ENCODE results near the gene MRPL37. TPM values are rescaled to one million over a fixed set of nuclear protein-coding genes. Genes with fewer than 3 reads are reported as not detected.

MRPL37 gene
- total and polyA plus RNA-seq, 2 donors (not counting 1 experiment from before 2014, with no cell fraction given) = 9.6 to 37.0 TPM

DNA sequence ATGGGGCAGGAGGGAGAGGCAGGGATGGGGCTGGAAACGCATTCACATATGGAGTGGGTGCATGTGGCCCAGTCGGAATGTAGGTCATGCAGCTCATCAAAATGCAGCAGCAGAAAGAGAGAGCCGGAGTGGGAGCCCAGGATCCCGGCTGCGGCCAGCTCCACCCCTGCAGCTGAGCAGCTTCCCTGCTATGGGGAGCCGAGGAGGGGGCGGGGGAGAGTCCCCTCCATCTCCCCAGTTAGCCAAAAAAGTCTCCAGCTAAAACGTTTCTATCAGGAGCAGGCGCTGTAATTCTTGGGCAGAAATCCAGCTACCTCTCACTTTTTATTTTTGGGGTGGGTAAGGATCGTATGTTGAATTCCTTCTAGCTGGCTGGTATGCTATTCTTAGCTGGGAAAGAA is 39.7 kb downstream of the MRPL37 start:
- Histone ChIP-seq H3K4me2 (replicated peaks; ENCODE audit: low read depth, low read length, poor library complexity, severe bottlenecking) (no peak overlapping the region), H3K4me1 (ENCODE audit: control insufficient read depth in 2 of 2, insufficient read depth in 2 of 2, low read length in 2 of 2) (no peaks in the 10 kb centered on the region), H3K9ac (ENCODE audit: low read length) (no peak overlapping the region), H4K20me1 (ENCODE audit: control insufficient read depth, insufficient read depth, low read length, poor library complexity, severe bottlenecking) (no peaks in the 10 kb centered on the region), H2AFZ (ENCODE audit: insufficient read depth, low read depth, low read length, poor library complexity, severe bottlenecking) (no peak overlapping the region), H3K79me2 (ENCODE audit: control insufficient read depth, insufficient read depth, low read length) (no peaks in the 10 kb centered on the region), H3K27me3 (replicated peaks in 1 of 4; ENCODE audit: control extremely low read depth in 1 of 4, control insufficient read depth in 3 of 4, insufficient read depth in 4 of 4, low read length in 3 of 4) (no peaks in the 10 kb centered on the region), H3K27ac (ENCODE audit: low read length in 2 of 2) (no peak overlapping the region), H3K36me3 (replicated peaks in 1 of 2; ENCODE audit: control extremely low read depth in 1 of 2, control insufficient read depth in 1 of 2, extremely low read depth in 1 of 2, insufficient read depth in 2 of 2, low read length in 1 of 2) (peaks cover 0 to 9% of the 10 kb centered on the region in 2 experiments), H3K9me3 (ENCODE audit: control extremely low read depth in 1 of 3, control insufficient read depth in 2 of 3, insufficient read depth in 1 of 3, low read length in 2 of 3) (no peaks in the 10 kb centered on the region), H3K4me3 (ENCODE audit: control extremely low read depth in 1 of 5, extremely low read depth in 1 of 5, insufficient read depth in 1 of 5, low read depth in 2 of 5, low read length in 4 of 5) (no peak overlapping the region)
- no peak overlapping the region for H3K27ac Mint-ChIP-seq
- 95% methylated on average over 4 of the region's 10 CpGs for WGBS (ENCODE audit: insufficient coverage)
- intact Hi-C loops (cut with micrococcal nuclease) = no loop called here
- no peaks in the 10 kb centered on the region for H3K4me1 Mint-ChIP-seq
- no peaks in the 10 kb centered on the region for H3K9me3 Mint-ChIP-seq (ENCODE audit: insufficient read depth)
- ChIA-PET POLR2A (no interaction called here), CTCF (no interaction called here)
- TF ChIP-seq, protein P1, sequence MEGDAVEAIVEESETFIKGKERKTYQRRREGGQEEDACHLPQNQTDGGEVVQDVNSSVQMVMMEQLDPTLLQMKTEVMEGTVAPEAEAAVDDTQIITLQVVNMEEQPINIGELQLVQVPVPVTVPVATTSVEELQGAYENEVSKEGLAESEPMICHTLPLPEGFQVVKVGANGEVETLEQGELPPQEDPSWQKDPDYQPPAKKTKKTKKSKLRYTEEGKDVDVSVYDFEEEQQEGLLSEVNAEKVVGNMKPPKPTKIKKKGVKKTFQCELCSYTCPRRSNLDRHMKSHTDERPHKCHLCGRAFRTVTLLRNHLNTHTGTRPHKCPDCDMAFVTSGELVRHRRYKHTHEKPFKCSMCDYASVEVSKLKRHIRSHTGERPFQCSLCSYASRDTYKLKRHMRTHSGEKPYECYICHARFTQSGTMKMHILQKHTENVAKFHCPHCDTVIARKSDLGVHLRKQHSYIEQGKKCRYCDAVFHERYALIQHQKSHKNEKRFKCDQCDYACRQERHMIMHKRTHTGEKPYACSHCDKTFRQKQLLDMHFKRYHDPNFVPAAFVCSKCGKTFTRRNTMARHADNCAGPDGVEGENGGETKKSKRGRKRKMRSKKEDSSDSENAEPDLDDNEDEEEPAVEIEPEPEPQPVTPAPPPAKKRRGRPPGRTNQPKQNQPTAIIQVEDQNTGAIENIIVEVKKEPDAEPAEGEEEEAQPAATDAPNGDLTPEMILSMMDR (IDR thresholded peaks at IDR 0.05) = no peak
- no peak for TF ChIP-seq EZH2 (IDR thresholded peaks at IDR 0.05; ENCODE audit: borderline replicate concordance, insufficient read depth, low read depth, low read length, poor library complexity, severe bottlenecking)
- no peak for ATAC-seq (ENCODE audit: low read depth)
- no peaks in the 10 kb centered on the region for H3K27me3 Mint-ChIP-seq
- no peak for DNase-seq
- H3K4me3 Mint-ChIP-seq = no peak overlapping the region

DNA sequence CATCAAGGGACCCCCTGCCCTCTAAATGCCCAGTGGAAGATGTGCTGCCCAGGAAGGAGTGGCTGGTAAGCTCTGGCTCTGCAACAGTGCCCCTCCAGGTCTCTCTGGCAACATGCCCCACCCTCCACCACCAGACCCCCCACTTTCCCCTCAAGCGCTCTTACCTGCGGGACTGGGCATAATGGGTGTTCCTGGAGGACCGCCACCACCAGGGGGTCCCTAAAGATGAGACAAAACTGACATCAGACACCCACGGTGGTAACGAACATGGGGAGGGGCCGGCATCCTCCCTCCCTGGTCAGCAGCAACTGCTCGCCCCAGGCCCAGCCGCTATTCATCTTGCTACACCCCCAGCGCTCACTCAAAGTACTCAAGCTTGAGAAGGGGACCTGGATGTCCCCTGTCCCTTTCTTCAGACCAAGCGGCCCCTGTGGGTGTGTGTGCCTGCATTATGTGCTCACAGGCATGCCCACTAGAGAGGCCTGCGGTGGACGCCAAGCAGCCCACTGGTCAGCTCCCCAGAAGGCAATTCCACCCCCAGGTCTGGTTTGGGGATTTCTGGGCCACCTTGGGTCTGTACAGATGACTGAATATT is 40.9 kb downstream of the MRPL37 start:
- H3K36me3 ChIP-seq (replicated peaks in 1 of 2; ENCODE audit: control extremely low read depth in 1 of 2, control insufficient read depth in 1 of 2, extremely low read depth in 1 of 2, insufficient read depth in 2 of 2, low read length in 1 of 2) = peaks cover 0 to 9% of the 10 kb centered on the region in 2 experiments
- 93% methylated on average over 9 of the region's 12 CpGs for WGBS (ENCODE audit: insufficient coverage)
- no peak for DNase-seq
- no peak overlapping the region for H3K4me3 ChIP-seq (ENCODE audit: control extremely low read depth in 1 of 5, extremely low read depth in 1 of 5, insufficient read depth in 1 of 5, low read depth in 2 of 5, low read length in 4 of 5)
- no peaks in the 10 kb centered on the region for H4K20me1 ChIP-seq (ENCODE audit: control insufficient read depth, insufficient read depth, low read length, poor library complexity, severe bottlenecking)
- no peaks in the 10 kb centered on the region for H3K27me3 ChIP-seq (replicated peaks in 1 of 4; ENCODE audit: control extremely low read depth in 1 of 4, control insufficient read depth in 3 of 4, insufficient read depth in 4 of 4, low read length in 3 of 4)
- no peaks in the 10 kb centered on the region for H3K4me1 ChIP-seq (ENCODE audit: control insufficient read depth in 2 of 2, insufficient read depth in 2 of 2, low read length in 2 of 2)
- Mint-ChIP-seq H3K27ac (no peak overlapping the region), H3K4me3 (no peak overlapping the region), H3K4me1 (no peaks in the 10 kb centered on the region), H3K27me3 (no peaks in the 10 kb centered on the region), H3K9me3 (ENCODE audit: insufficient read depth) (no peaks in the 10 kb centered on the region)
- H3K9me3 ChIP-seq (ENCODE audit: control extremely low read depth in 1 of 3, control insufficient read depth in 2 of 3, insufficient read depth in 1 of 3, low read length in 2 of 3) = no peaks in the 10 kb centered on the region
- CTCF ChIA-PET = no interaction called here
- TF ChIP-seq EZH2 (IDR thresholded peaks at IDR 0.05; ENCODE audit: borderline replicate concordance, insufficient read depth, low read depth, low read length, poor library complexity, severe bottlenecking) = no peak
- TF ChIP-seq, protein P1 (IDR thresholded peaks at IDR 0.05) = no peak
- no peak for ATAC-seq (ENCODE audit: low read depth)
- H3K27ac ChIP-seq (ENCODE audit: low read length in 2 of 2) = no peak overlapping the region
- no peak overlapping the region for H3K4me2 ChIP-seq (replicated peaks; ENCODE audit: low read depth, low read length, poor library complexity, severe bottlenecking)
- intact Hi-C loops (cut with micrococcal nuclease) = no loop called here
- POLR2A ChIA-PET = no interaction called here
- H2AFZ ChIP-seq (ENCODE audit: insufficient read depth, low read depth, low read length, poor library complexity, severe bottlenecking) = no peak overlapping the region
- no peaks in the 10 kb centered on the region for H3K79me2 ChIP-seq (ENCODE audit: control insufficient read depth, insufficient read depth, low read length)
- H3K9ac ChIP-seq (ENCODE audit: low read length) = no peak overlapping the region
